IPS-15b (cell line): ENCODE measurements around the gene C19orf33.

Source experiments
- H3K27me3 ChIP-seq: one replicate; pipeline ENCODE4 v1.6.1; 2013; ENCODE audit warnings: low read length; ENCODE audit not compliant: control insufficient read depth, insufficient read depth
- H3K36me3 ChIP-seq: one replicate; pipeline ENCODE4 v1.6.1; 2013; ENCODE audit warnings: low read length; ENCODE audit not compliant: control insufficient read depth, insufficient read depth
- H3K4me1 ChIP-seq: one replicate; pipeline ENCODE4 v1.6.1; 2013; ENCODE audit warnings: mild to moderate bottlenecking, low read length; ENCODE audit not compliant: control insufficient read depth, insufficient read depth
- H3K4me3 ChIP-seq: one replicate; pipeline ENCODE4 v1.5.1; 2013; ENCODE audit warnings: low read depth, low read length
- H3K9ac ChIP-seq: one replicate; pipeline ENCODE4 v1.6.1; 2013; ENCODE audit warnings: low read depth, mild to moderate bottlenecking, low read length
- H3K9me3 ChIP-seq: one replicate; pipeline ENCODE4 v1.6.1; 2013; ENCODE audit warnings: mild to moderate bottlenecking, low read length; ENCODE audit not compliant: control insufficient read depth, insufficient read depth

C19orf33 gene

DNA sequence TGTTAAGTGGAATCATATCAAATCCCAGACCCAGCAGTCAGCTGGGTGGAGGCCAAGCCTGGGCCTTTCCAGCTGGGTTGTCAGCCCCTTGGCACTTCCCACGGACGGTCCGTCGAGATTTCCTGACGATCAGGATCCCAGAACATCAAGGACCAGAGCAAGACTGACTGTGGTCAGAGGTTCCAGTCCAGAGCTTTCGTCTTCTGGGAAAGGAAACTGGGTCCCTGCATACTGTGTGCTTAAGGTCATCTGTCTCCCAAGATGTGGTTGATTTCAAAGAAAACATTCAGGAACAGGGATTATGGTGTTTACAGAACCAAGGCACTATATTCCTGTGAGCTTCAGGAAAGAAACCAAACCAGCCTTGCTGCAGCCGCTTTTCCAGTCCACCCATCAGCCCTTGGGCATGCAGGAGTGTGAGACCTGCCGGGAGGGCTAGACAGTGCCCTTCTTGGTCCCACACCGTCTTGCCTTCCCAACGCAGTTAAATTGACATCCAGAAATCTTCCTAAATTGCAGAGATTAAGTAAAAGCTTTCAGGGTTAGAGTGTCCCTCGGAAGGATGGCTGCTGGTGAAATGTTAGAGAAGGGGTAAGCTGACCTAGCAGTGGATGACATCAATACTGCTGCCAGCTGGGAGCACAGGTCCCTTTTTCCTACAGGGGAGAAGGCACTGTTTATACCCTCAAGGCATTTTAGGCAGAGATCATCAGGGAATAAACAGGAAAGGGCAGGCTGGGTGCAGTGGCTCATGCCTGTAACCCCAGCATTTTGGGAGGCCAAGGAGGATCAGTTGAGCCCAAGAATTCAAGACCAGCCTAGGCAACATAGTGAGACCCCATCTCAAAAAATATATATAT, 5.0 kb upstream of the C19orf33 start:
- no peak overlapping the region for H3K9ac ChIP-seq
- no peaks in the 10 kb centered on the region for H3K9me3 ChIP-seq
- H3K27me3 ChIP-seq = no peaks in the 10 kb centered on the region
- H3K36me3 ChIP-seq = no peaks in the 10 kb centered on the region
- no peak overlapping the region for H3K4me3 ChIP-seq
- peaks cover 6% of the 10 kb centered on the region for H3K4me1 ChIP-seq

- H3K9me3 ChIP-seq = no peaks in the 10 kb centered on the region
- H3K27me3 ChIP-seq = no peaks in the 10 kb centered on the region
- H3K9ac ChIP-seq = peak overlapping the region; percentile 70
- peaks cover 24% of the 10 kb centered on the region for H3K36me3 ChIP-seq
- H3K4me3 ChIP-seq = peak overlapping the region; percentile 65
- H3K4me1 ChIP-seq = peaks cover 8% of the 10 kb centered on the region
Observed at GRCh38 chr19:38304352-38304865, 358 bp downstream of the C19orf33 start.

GRCh38 chr19:38304866-38305429, 897 bp downstream of the C19orf33 start:
- no peaks in the 10 kb centered on the region for H3K9me3 ChIP-seq
- H3K27me3 ChIP-seq = no peaks in the 10 kb centered on the region
- H3K4me3 ChIP-seq = peak overlapping the region; percentile 65
- H3K36me3 ChIP-seq = peaks cover 27% of the 10 kb centered on the region
- peak overlapping the region; percentile 70 for H3K9ac ChIP-seq
- H3K4me1 ChIP-seq = peaks cover 8% of the 10 kb centered on the region

DNA sequence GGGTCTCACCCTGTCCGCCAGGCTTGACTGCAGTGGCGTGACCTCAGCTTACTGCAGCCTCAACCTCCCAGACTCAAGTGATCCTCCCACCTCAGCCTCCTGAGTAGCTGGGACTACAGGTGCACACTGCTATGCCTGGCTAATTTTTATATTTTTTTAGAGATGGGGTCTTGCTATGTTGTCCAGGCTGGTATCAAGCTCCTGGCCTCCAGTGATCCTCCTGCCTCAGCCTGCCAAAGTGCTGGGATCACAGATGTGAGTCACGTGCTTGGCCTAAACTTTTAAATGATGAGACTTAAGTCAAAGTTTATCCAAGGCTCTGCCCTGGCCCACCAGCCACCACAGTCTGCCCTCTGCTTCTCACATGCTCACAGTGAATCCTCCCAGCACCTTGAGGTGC, 2.2 kb downstream of the C19orf33 start:
- Histone ChIP-seq H3K9me3 (no peaks in the 10 kb centered on the region), H3K36me3 (peaks cover 32% of the 10 kb centered on the region), H3K4me1 (peaks cover 2% of the 10 kb centered on the region), H3K27me3 (no peaks in the 10 kb centered on the region), H3K9ac (no peak overlapping the region), H3K4me3 (no peak overlapping the region)

DNA sequence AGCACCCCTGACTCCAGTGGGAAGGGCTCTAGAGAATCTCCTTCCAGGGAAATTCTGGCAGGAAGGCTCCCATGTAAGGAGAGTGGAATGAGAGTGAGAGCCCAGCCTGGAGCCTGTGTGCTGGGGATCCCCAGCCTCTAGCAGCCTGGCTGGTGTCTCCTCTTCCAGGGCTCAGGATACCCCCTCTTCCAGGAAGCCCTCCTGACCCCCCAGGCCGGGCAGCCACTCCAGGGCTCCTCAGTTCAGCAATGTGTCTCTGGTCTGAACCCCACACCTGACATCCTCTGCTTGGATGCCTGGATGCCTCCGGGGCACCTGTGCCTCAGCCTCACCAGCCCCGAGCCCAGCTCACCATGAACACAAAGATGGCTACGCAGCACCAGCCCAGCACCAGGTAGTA, 3.0 kb downstream of the C19orf33 start:
- H3K9me3 ChIP-seq = no peaks in the 10 kb centered on the region
- peaks cover 32% of the 10 kb centered on the region for H3K36me3 ChIP-seq
- H3K4me3 ChIP-seq = no peak overlapping the region
- peaks cover 2% of the 10 kb centered on the region for H3K4me1 ChIP-seq
- no peaks in the 10 kb centered on the region for H3K27me3 ChIP-seq
- no peak overlapping the region for H3K9ac ChIP-seq

DNA sequence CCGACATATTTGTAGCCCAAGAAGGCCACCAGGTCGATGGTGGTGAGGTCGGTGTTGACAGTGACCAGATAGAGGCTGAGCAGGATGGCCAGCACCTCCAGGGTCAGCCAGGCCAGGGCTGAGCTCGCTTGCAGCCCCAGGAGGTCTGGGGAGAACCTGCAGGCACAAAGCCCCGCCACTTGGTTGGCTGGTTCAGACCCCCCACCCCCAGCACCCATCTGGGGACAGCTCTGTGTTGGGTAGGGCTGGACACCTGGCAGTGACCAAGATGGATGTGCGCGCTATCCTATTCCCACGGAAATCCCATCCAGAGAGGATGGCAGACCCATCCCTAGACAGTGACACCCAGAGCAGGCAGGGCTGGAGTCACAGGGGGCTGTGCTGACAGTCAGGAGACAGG, 3.5 kb downstream of the C19orf33 start:
- Histone ChIP-seq H3K4me3 (no peak overlapping the region), H3K27me3 (no peaks in the 10 kb centered on the region), H3K4me1 (peaks cover 4% of the 10 kb centered on the region), H3K36me3 (peaks cover 32% of the 10 kb centered on the region), H3K9me3 (no peaks in the 10 kb centered on the region), H3K9ac (no peak overlapping the region)

DNA sequence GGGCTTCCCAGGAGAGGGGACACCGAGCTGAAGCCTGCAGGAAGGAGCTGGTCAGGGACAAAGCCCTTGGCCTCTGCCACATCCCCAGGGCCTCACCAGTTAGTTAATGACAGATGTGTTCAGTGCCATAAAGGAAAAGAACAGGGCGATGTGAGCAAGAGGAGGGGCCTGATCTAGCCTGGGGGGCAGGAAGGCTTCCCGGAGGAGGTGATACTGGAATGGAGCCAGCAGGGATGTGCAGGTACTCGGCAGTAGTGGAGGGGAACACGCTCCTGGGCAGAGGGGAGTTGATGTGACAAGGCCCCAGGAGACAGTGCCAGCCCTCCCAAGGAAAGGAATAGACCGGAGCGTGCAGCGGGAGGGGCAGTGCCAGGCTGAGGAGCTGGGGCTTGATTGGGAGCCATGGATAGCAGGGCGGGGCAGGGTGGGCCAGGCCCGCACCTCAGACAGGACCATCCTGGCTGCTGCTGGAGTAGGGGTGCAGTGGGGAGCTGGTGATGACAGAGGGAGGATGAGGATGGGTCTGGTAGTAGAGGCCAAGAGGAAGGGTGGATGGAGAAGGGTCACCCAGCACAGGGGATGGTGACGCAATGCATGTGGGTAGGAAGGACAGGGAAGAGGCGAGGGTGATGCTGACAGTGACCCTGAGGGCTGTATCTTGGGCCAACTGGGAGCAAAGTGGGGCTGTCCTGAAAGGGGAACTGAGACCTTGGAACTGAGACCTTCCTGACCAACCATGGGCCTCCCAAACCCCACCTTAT, 4.1 kb downstream of the C19orf33 start:
- Histone ChIP-seq H3K27me3 (no peaks in the 10 kb centered on the region), H3K4me1 (peaks cover 4% of the 10 kb centered on the region), H3K36me3 (peaks cover 32% of the 10 kb centered on the region), H3K9ac (no peak overlapping the region), H3K9me3 (no peaks in the 10 kb centered on the region), H3K4me3 (no peak overlapping the region)

DNA sequence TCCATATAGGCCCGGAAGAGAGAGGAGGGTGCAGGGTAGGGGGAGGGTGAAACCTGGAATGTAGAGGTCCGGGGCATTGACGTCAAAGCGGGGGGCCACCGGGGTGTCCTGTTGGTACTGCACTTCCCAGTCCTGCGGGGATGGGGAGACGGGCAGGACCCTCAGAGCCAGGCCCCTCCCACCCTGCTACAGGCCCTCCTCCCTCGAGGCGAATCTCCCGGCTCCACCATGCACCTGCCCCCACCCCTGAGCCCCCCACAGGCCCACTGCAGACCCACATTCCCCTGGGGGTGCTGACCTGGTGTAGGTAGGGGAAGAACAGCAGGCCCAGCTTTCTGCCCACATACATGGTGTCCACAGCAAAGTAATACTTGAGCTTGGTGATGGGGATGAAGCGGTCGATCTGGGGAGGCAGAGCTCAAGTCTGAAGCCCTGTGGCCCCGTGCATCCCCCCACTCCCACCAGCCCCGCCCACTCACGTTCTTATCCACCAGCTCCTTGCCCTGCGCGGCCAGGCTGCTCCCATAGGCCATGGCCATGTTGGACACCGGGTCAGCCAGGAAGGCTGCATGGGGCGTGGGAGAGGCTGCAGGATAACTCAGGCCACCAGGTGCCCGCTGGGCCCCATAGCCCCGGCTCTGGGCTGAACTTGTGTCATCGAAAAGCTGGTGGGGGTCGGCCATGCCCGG, 5.0 kb downstream of the C19orf33 start:
- no peaks in the 10 kb centered on the region for H3K27me3 ChIP-seq
- H3K9me3 ChIP-seq = no peaks in the 10 kb centered on the region
- H3K4me1 ChIP-seq = peaks cover 8% of the 10 kb centered on the region
- no peak overlapping the region for H3K4me3 ChIP-seq
- H3K36me3 ChIP-seq = peaks cover 32% of the 10 kb centered on the region
- no peak overlapping the region for H3K9ac ChIP-seq

- Histone ChIP-seq H3K9ac (no peak overlapping the region), H3K36me3 (peaks cover 32% of the 10 kb centered on the region), H3K9me3 (no peaks in the 10 kb centered on the region), H3K4me3 (no peak overlapping the region), H3K4me1 (peaks cover 8% of the 10 kb centered on the region), H3K27me3 (no peaks in the 10 kb centered on the region)
Observed at GRCh38 chr19:38309615-38310278, 5.7 kb downstream of the C19orf33 start.

DNA sequence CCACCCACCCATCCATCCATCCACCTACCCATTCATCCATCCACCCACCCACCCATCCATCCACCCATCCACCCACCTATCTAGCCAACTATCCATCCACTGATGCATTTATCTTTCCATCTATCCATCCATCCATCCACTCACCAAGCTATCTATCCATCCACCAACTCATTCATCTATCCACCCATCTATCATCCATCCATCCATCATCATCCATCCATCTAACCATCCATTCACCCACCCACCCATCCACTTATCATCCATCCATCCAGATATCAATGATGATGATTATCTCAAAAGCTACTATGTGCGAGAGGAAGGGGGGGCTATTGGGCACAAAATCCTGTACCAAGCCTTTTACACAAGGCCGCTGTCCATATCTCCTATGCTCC, 6.2 kb downstream of the C19orf33 start:
- no peak overlapping the region for H3K9ac ChIP-seq
- H3K4me3 ChIP-seq = no peak overlapping the region
- peaks cover 32% of the 10 kb centered on the region for H3K36me3 ChIP-seq
- peaks cover 7% of the 10 kb centered on the region for H3K4me1 ChIP-seq
- H3K27me3 ChIP-seq = no peaks in the 10 kb centered on the region
- no peaks in the 10 kb centered on the region for H3K9me3 ChIP-seq

- H3K9me3 ChIP-seq = no peaks in the 10 kb centered on the region
- no peak overlapping the region for H3K4me3 ChIP-seq
- H3K9ac ChIP-seq = no peak overlapping the region
- H3K4me1 ChIP-seq = peaks cover 6% of the 10 kb centered on the region
- no peaks in the 10 kb centered on the region for H3K27me3 ChIP-seq
- H3K36me3 ChIP-seq = peaks cover 32% of the 10 kb centered on the region
Observed at GRCh38 chr19:38310986-38311385, 6.9 kb downstream of the C19orf33 start.
